Transverse colon (tissue), 4 donors: Measurements from ENCODE around the gene NTF4. TPM values are rescaled to one million over a fixed set of nuclear protein-coding genes. Genes with fewer than 3 reads are reported as not detected.

Experiments used
- DNase-seq: peaks from one replicate; pipeline ENCODE4 v3.0.0-alpha.2; 2019
- H3K27ac ChIP-seq, 4 donors: fragments of 200-600 bp; sonication (generic); 2 replicates each; pipeline ENCODE4 v1.5.1; 2016 to 2018; ENCODE audit warnings: inconsistent platforms in 4 of 4
- H3K27me3 ChIP-seq: fragments of 200-600 bp; sonication (generic); 2 replicates; pipeline ENCODE4 v1.5.1; 2017; ENCODE audit warnings: inconsistent platforms
- H3K36me3 ChIP-seq, 4 donors: fragments of 200-600 bp; sonication (generic); 2 replicates each; pipeline ENCODE4 v1.5.1; 2017 to 2019; ENCODE audit warnings: inconsistent platforms in 4 of 4
- H3K4me1 ChIP-seq, 4 donors: fragments of 200-600 bp; sonication (generic); 2 replicates each; pipeline ENCODE4 v1.5.1; 2017 to 2020; ENCODE audit warnings: inconsistent platforms in 4 of 4
- H3K4me3 ChIP-seq, 4 donors: fragments of 200-600 bp; sonication (generic); 1 replicate in 1 of 4; 2 replicates in 3 of 4; pipeline versions ENCODE4 v1.5.1 to v1.6.1; 2017 to 2019; ENCODE audit warnings: inconsistent platforms in 4 of 4
- H3K9me3 ChIP-seq, 2 donors: fragments of 200-600 bp; sonication (generic); 2 replicates each; pipeline ENCODE4 v1.5.1; 2017 to 2019; ENCODE audit warnings: inconsistent platforms in 2 of 2
- CTCF ChIP-seq, 5 experiments: fragments of 200-600 bp in 3 of 5; fragments of 450-650 bp in 2 of 5; sonication (generic) in 3 of 5; IDR thresholded peaks; 1 replicate in 2 of 5; 2 replicates in 3 of 5; pipeline ENCODE4 v1.5.1; 2016 to 2017; ENCODE audit warnings: antibody characterized with exemption in 5 of 5, inconsistent platforms in 3 of 5, mild to moderate bottlenecking in 2 of 5, moderate library complexity in 1 of 5
- EP300 ChIP-seq: sonication (generic); formaldehyde crosslinking; IDR thresholded peaks from one replicate; pipeline ENCODE4 v1.6.1; 2017; ENCODE audit warnings: antibody characterized with exemption, low read depth
- POLR2A ChIP-seq: fragments of 450-650 bp; IDR thresholded peaks from one replicate; pipeline ENCODE4 v1.6.1; 2016; ENCODE audit warnings: antibody characterized with exemption, mild to moderate bottlenecking, moderate library complexity
- POLR2AphosphoS5 ChIP-seq, 3 donors: sonication (generic); formaldehyde crosslinking; IDR thresholded peaks; one replicate each; pipeline ENCODE4 v1.6.1; 2016; ENCODE audit warnings: antibody characterized with exemption in 3 of 3
- WGBS, 2 donors: methylation state at CpG; one replicate each; pipeline ENCODE4 v1.1.5; 2018; ENCODE audit warnings: low coverage in 1 of 2; 5-methylcytosine and 5-hydroxymethylcytosine counted together
- in situ Hi-C, 4 donors: fragments of 200-750 bp; cut with MboI; loops; one replicate each; pipeline versions ENCODE4 v1.15.0 to v1.15.1; 2017; ENCODE audit warnings: low sequenced_read_pairs in 3 of 4, low pct_ligation_motif_present in 1 of 4, low pct_unique_long_range_greater_than_20kb in 1 of 4
- intact Hi-C: fragments of 100-400 bp; cut with DNase I; formaldehyde crosslinking; loops from one replicate; pipeline ENCODE4 v1.15.1; 2023; ENCODE audit warnings: low total_unique reads
- small RNA-seq, 4 donors: library from RNA; depleted of rRNA; stranded (forward); fragments of <200 nt; gene quantifications; one replicate each; pipeline ENCODE3, GENCODE V24; 2016
- total RNA-seq, 4 donors: library from RNA; depleted of rRNA; stranded (reverse); fragments of >200 nt; gene quantifications; one replicate each; pipeline ENCODE4 v1.1.0, GENCODE V29; 2016

Gene NTF4
- total RNA-seq, 4 donors from 2014 or later = not detected

GRCh38 chr19:49014123-49014869, 50.3 kb downstream of the NTF4 start:
- Histone ChIP-seq H3K27ac (no peak overlapping the region), H3K4me1 (peaks cover 7 to 21% (median 19%) of the 10 kb centered on the region in 4 donors), H3K36me3 (peaks cover 0 to 14% (median 3%) of the 10 kb centered on the region in 4 donors), H3K27me3 (peaks cover 15% of the 10 kb centered on the region), H3K4me3 (no peak overlapping the region), H3K9me3 (no peaks in the 10 kb centered on the region)
- in situ Hi-C loops = no loop called here
- intact Hi-C loops = no loop called here
- WGBS, 2 donors = 94% methylated on average over 31 of the region's 32 CpGs; no CpG with 5 or more reads in 1 of the 2 donors
- DNase-seq = no peak
- TF ChIP-seq POLR2AphosphoS5 (IDR thresholded peaks at IDR 0.05) (no peak), POLR2A (no peak)

GRCh38 chr19:49011194-49011593, 53.4 kb downstream of the NTF4 start:
- TF ChIP-seq POLR2A (no peak), POLR2AphosphoS5 (IDR thresholded peaks at IDR 0.05) (no peak), EP300 (no peak), CTCF (IDR thresholded peaks at IDR 0.05) (no peak)
- Histone ChIP-seq H3K9me3 (no peaks in the 10 kb centered on the region), H3K27me3 (no peaks in the 10 kb centered on the region), H3K4me3 (no peak overlapping the region), H3K4me1 (no peaks in the 10 kb centered on the region), H3K27ac (no peak overlapping the region), H3K36me3 (peaks cover 0 to 14% (median 3%) of the 10 kb centered on the region in 4 donors)
- intact Hi-C loops = no loop called here
- in situ Hi-C loops = no loop called here
- DNase-seq = no peak
- 77 to 90% methylated on average over 2 to 12 of the region's 17 CpGs for WGBS, 2 donors

Small RNAs within 50 kb of the gene (small RNA-seq; reads per million reads assigned to genes)
- 0 reads per million in 4 donors for gene RN7SL708P

Other genes with a start within 250 kb of the NTF4 start
- gene HSD17B14, start 228.3 kb downstream of the NTF4 start, total RNA-seq = 10 to 100 TPM in 1 of 4 donors, 1 to 10 TPM in 3; 3.5 to 15.1 (median 5.4) TPM
- 10 to 100 TPM in 2 of 4 donors, 1 to 10 TPM in 2; 2.6 to 34.4 (median 10.3) TPM for gene PLEKHA4, start 196.2 kb downstream of the NTF4 start, total RNA-seq
- gene PPP1R15A, start 192.4 kb downstream of the NTF4 start, total RNA-seq = 100 to 1,000 TPM in 1 of 4 donors, 10 to 100 TPM in 3; 49.4 to 109 (median 69.5) TPM
- gene TULP2, start 166.1 kb downstream of the NTF4 start, total RNA-seq = not detected
- gene NUCB1, start 164.5 kb downstream of the NTF4 start, total RNA-seq = 100 to 1,000 TPM; 135 to 196 (median 174) TPM
- gene DHDH, start 131.1 kb downstream of the NTF4 start, total RNA-seq = 1 to 10 TPM in 2 of 4 donors, not detected in 2; 3.4 to 4.9 TPM
- gene BAX, start 109.9 kb downstream of the NTF4 start, total RNA-seq = 100 to 1,000 TPM in 2 of 4 donors, 10 to 100 TPM in 2; 74.5 to 152 (median 112) TPM
- 1,000 to 10,000 TPM; 3,057 to 3,935 (median 3,837) TPM for gene FTL, start 99.5 kb downstream of the NTF4 start, total RNA-seq
- 100 to 1,000 TPM in 1 of 4 donors, 10 to 100 TPM in 3; 31.8 to 107 (median 40.9) TPM for gene GYS1, start 71.5 kb downstream of the NTF4 start, total RNA-seq
- 10 to 100 TPM; 48.6 to 66.9 (median 59.4) TPM for gene RUVBL2, start 70.9 kb downstream of the NTF4 start, total RNA-seq
- 1 to 10 TPM in 1 of 4 donors, not detected in 3; 1.4 TPM for gene LHB, start 47.7 kb downstream of the NTF4 start, total RNA-seq
- not detected for gene CGB3, start 40.5 kb downstream of the NTF4 start, total RNA-seq
- gene CGB2, start 32.9 kb downstream of the NTF4 start, total RNA-seq = not detected
- not detected for gene CGB1, start 27.9 kb downstream of the NTF4 start, total RNA-seq
- gene CGB5, start 21.0 kb downstream of the NTF4 start, total RNA-seq = not detected
- gene CGB8, start 15.7 kb downstream of the NTF4 start, total RNA-seq = not detected
- gene CGB7, start 7.1 kb downstream of the NTF4 start, total RNA-seq = under 1 TPM in 1 of 4 donors, not detected in 3; 0.20 TPM
- under 1 TPM in 1 of 4 donors, not detected in 3; 0.14 TPM for gene KCNA7, start 7.9 kb upstream of the NTF4 start, total RNA-seq
- 100 to 1,000 TPM; 216 to 682 (median 292) TPM for gene SNRNP70, start 20.6 kb upstream of the NTF4 start, total RNA-seq
- gene LIN7B, start 49.6 kb upstream of the NTF4 start, total RNA-seq = 10 to 100 TPM; 14.2 to 92.8 (median 39.8) TPM
- 10 to 100 TPM in 1 of 4 donors, 1 to 10 TPM in 2, not detected in 1; 7.5 to 12.5 (median 8.2) TPM for gene C19orf73, start 54.3 kb upstream of the NTF4 start, total RNA-seq
- 100 to 1,000 TPM in 1 of 4 donors, 10 to 100 TPM in 3; 18.6 to 106 (median 19.9) TPM for gene PPFIA3, start 54.7 kb upstream of the NTF4 start, total RNA-seq
- gene HRC, start 90.6 kb upstream of the NTF4 start, total RNA-seq = under 1 TPM in 2 of 4 donors, not detected in 2; 0.16 to 0.82 TPM
- gene TRPM4, start 93.0 kb upstream of the NTF4 start, total RNA-seq = 100 to 1,000 TPM; 247 to 884 (median 568) TPM